Panc1 (cell line): ENCODE measurements around the gene SLC35A3.

Experiments
- POLR2AphosphoS5 ChIP-seq: IDR thresholded peaks from 2 replicates; pipeline ENCODE4 v1.6.1; 2012; ENCODE audit warnings: mild to moderate bottlenecking, low read depth, low read length, moderate library complexity
- TF ChIP-seq, protein P1 (sequence below): fragments of 450-650 bp; IDR thresholded peaks from 2 replicates; pipeline ENCODE4 v1.5.1; 2017; ENCODE audit warnings: mild to moderate bottlenecking

DNA sequence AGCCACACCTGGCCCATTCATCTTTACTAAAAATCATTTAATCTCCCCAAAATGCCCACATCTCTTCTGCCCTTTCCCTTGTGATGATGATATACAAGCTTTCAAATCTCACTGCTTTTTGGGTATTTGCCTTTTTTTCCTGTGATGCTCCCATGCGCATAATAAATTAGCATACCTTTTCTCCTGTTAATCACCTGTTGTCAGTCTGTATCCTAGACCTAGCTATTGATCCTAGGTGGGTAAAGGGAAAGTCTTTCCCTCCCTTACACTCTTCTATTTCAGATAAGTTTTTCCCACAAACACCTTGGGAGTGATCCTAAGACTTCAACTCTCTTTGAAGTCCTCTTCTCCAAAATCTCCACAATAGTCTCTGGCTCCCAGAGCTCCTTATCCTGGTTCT, 12.0 kb upstream of the SLC35A3 start:
- TF ChIP-seq POLR2AphosphoS5: no peak
- TF ChIP-seq, protein P1, sequence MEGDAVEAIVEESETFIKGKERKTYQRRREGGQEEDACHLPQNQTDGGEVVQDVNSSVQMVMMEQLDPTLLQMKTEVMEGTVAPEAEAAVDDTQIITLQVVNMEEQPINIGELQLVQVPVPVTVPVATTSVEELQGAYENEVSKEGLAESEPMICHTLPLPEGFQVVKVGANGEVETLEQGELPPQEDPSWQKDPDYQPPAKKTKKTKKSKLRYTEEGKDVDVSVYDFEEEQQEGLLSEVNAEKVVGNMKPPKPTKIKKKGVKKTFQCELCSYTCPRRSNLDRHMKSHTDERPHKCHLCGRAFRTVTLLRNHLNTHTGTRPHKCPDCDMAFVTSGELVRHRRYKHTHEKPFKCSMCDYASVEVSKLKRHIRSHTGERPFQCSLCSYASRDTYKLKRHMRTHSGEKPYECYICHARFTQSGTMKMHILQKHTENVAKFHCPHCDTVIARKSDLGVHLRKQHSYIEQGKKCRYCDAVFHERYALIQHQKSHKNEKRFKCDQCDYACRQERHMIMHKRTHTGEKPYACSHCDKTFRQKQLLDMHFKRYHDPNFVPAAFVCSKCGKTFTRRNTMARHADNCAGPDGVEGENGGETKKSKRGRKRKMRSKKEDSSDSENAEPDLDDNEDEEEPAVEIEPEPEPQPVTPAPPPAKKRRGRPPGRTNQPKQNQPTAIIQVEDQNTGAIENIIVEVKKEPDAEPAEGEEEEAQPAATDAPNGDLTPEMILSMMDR: no peak
